A673 (cell line): Measurements from ENCODE around the gene RASAL2.

Experiments used
- EZH2 ChIP-seq: fragments of 200-600 bp; sonication (generic); IDR thresholded peaks from 2 replicates; pipeline ENCODE4 v1.6.1; 2017; ENCODE audit warnings: borderline replicate concordance, low read depth, mild to moderate bottlenecking, mixed read lengths, antibody characterized with exemption, low read length; ENCODE audit not compliant: poor library complexity, severe bottlenecking
- TF ChIP-seq, protein P1 (sequence below): fragments of 300-800, 200-600 bp; sonication (generic); conservative IDR thresholded peaks from 2 replicates; pipeline ENCODE4 v1.5.1; 2017; ENCODE audit warnings: low read depth, mild to moderate bottlenecking, antibody characterized with exemption, low read length, moderate library complexity, mixed read lengths

DNA sequence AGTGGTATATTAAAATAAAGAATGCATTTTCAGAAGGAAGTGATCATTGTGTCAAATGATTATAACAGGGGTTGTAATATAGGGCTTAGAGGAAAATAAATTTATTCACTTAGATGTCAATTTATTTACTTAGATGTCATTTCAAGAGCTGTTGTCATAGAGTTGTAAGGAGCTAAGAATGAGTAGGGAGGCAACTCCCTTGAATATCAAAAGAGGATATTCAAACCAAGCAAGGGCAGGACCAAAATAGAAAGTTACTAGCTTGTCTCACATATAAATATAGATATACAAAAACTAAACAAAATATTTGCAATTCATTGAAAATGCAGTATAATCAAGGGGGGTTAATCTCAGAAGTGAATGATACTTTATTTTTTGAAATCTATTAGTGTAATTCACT lies 16.0 kb upstream of the RASAL2 start:
- TF ChIP-seq, protein P1, sequence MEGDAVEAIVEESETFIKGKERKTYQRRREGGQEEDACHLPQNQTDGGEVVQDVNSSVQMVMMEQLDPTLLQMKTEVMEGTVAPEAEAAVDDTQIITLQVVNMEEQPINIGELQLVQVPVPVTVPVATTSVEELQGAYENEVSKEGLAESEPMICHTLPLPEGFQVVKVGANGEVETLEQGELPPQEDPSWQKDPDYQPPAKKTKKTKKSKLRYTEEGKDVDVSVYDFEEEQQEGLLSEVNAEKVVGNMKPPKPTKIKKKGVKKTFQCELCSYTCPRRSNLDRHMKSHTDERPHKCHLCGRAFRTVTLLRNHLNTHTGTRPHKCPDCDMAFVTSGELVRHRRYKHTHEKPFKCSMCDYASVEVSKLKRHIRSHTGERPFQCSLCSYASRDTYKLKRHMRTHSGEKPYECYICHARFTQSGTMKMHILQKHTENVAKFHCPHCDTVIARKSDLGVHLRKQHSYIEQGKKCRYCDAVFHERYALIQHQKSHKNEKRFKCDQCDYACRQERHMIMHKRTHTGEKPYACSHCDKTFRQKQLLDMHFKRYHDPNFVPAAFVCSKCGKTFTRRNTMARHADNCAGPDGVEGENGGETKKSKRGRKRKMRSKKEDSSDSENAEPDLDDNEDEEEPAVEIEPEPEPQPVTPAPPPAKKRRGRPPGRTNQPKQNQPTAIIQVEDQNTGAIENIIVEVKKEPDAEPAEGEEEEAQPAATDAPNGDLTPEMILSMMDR, result no peak
- TF ChIP-seq EZH2, result no peak
